GM19035 (cell line): ENCODE measurements around the gene KRT74.

Source experiments
- ATAC-seq: cut with Tn5 transposase; IDR thresholded peaks from one replicate; pipeline ENCODE4 v1.9.1; 2021; ENCODE audit not compliant: unreplicated experiment

The KRT74 gene

GRCh38 chr12:52573743-52574142, at the start of gene KRT74:
TSS of gene KRT74 (minus strand) at chr12:52573843. CDS start at chr12:52573777, 66 bp downstream.
- no peak for ATAC-seq

- ATAC-seq = no peak
These were observed 48.7 kb upstream of the KRT74 start for GRCh38 chr12:52622349-52622748.

GRCh38 chr12:52618866-52619265, 45.2 kb upstream of the KRT74 start:
- ATAC-seq = no peak

- ATAC-seq = no peak
These were observed 44.6 kb upstream of the KRT74 start, which contains the start of gene KRT73 for GRCh38 chr12:52618216-52618615. TSS of gene KRT73 (minus strand) at chr12:52618559. CDS start at chr12:52618524, 35 bp downstream.

GRCh38 chr12:52617403-52617785, 43.8 kb upstream of the KRT74 start:
- ATAC-seq = no peak

GRCh38 chr12:52616680-52617402, 43.2 kb upstream of the KRT74 start:
- ATAC-seq = no peak

- no peak for ATAC-seq
These were observed 42.3 kb upstream of the KRT74 start for GRCh38 chr12:52615912-52616311.

- no peak for ATAC-seq
These were observed 41.7 kb upstream of the KRT74 start for GRCh38 chr12:52615208-52615868.

- no peak for ATAC-seq
These were observed 41.0 kb upstream of the KRT74 start for GRCh38 chr12:52614381-52615207.

- no peak for ATAC-seq
These were observed 39.9 kb upstream of the KRT74 start for GRCh38 chr12:52613384-52614030.

- no peak for ATAC-seq
These were observed 39.1 kb upstream of the KRT74 start for GRCh38 chr12:52612431-52613383.

- no peak for ATAC-seq
These were observed 37.4 kb upstream of the KRT74 start for GRCh38 chr12:52611080-52611468.

GRCh38 chr12:52608826-52609630, 35.4 kb upstream of the KRT74 start:
- no peak for ATAC-seq

- no peak for ATAC-seq
These were observed 34.5 kb upstream of the KRT74 start for GRCh38 chr12:52608161-52608560.

GRCh38 chr12:52607314-52607713, 33.7 kb upstream of the KRT74 start:
- no peak for ATAC-seq

- no peak for ATAC-seq
These were observed 33.1 kb upstream of the KRT74 start for GRCh38 chr12:52606581-52607218.

- ATAC-seq = no peak
These were observed 32.5 kb upstream of the KRT74 start for GRCh38 chr12:52606096-52606495.

GRCh38 chr12:52605542-52605941, 31.9 kb upstream of the KRT74 start:
- no peak for ATAC-seq

- ATAC-seq = no peak
These were observed 31.2 kb upstream of the KRT74 start for GRCh38 chr12:52604859-52605258.
